Measurements from ENCODE around the gene MGMT. TPM values are rescaled to one million over a fixed set of nuclear protein-coding genes. Genes with fewer than 3 reads are reported as not detected.

MGMT gene
- total RNA-seq, 4 donors from 2014 or later, result 10.9 to 37.7 (median 16.0) TPM

DNA sequence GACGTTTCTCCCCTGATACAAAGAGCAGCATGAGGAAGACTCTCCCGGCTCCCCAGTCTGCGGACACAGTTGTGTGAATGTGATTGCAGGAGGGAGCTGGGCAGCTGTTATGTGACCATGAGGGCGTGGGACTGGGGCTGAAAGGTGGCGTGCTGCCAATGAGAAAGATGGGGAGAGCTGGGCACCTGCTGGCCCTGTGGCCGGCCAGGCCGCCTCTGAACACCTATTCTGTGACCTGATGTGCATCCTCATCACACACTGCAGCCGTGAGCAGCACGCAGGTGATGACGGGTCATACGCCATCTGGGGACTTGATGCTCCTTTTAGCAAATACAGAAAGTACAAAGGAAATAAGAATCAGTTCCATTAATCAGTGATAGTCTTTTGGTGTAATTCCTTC, 86.9 kb downstream of the MGMT start:
- no peak overlapping the region for H3K4me3 ChIP-seq
- no peaks in the 10 kb centered on the region for H3K36me3 ChIP-seq
- H3K27ac ChIP-seq, result no peak overlapping the region
- no peaks in the 10 kb centered on the region for H3K27me3 ChIP-seq
- intact Hi-C loops (cut with DNase I; ENCODE audit: low total_unique reads), result no loop called here
- DNase-seq, result no peak
- H3K4me1 ChIP-seq, result no peaks in the 10 kb centered on the region
- TF ChIP-seq, protein P1, sequence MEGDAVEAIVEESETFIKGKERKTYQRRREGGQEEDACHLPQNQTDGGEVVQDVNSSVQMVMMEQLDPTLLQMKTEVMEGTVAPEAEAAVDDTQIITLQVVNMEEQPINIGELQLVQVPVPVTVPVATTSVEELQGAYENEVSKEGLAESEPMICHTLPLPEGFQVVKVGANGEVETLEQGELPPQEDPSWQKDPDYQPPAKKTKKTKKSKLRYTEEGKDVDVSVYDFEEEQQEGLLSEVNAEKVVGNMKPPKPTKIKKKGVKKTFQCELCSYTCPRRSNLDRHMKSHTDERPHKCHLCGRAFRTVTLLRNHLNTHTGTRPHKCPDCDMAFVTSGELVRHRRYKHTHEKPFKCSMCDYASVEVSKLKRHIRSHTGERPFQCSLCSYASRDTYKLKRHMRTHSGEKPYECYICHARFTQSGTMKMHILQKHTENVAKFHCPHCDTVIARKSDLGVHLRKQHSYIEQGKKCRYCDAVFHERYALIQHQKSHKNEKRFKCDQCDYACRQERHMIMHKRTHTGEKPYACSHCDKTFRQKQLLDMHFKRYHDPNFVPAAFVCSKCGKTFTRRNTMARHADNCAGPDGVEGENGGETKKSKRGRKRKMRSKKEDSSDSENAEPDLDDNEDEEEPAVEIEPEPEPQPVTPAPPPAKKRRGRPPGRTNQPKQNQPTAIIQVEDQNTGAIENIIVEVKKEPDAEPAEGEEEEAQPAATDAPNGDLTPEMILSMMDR (IDR thresholded peaks at IDR 0.05), result no peak
- no peak for TF ChIP-seq POLR2A (IDR thresholded peaks at IDR 0.05)
- H3K9me3 ChIP-seq, result no peaks in the 10 kb centered on the region

DNA sequence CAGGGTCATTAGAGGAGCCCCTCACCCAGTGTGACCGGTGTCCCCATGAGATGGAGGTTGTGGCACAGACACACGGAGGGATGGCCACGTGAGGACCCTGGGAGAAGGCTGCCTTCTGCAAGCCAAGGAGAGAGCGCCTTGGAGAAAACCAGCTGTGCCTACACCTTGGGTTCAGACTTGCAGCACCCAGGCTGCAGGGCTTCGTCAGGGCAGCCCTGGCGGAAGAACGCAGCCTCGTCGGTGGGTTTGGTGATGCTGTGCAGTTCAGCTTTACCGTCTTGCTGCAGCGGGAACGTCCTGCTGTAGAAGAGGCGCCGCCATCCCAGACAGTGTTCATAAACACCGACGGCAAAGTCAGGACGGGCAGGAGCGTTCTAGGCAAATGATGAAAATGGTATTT, 89.3 kb downstream of the MGMT start:
- intact Hi-C loops (cut with DNase I; ENCODE audit: low total_unique reads), result no loop called here
- no peak for DNase-seq
- no peak for TF ChIP-seq POLR2A (IDR thresholded peaks at IDR 0.05)
- TF ChIP-seq, protein P1 (IDR thresholded peaks at IDR 0.05), result no peak
- no peak overlapping the region for H3K27ac ChIP-seq
- H3K4me1 ChIP-seq, result no peaks in the 10 kb centered on the region
- H3K36me3 ChIP-seq, result no peaks in the 10 kb centered on the region
- no peak overlapping the region for H3K4me3 ChIP-seq
- no peaks in the 10 kb centered on the region for H3K27me3 ChIP-seq
- H3K9me3 ChIP-seq, result no peaks in the 10 kb centered on the region

DNA sequence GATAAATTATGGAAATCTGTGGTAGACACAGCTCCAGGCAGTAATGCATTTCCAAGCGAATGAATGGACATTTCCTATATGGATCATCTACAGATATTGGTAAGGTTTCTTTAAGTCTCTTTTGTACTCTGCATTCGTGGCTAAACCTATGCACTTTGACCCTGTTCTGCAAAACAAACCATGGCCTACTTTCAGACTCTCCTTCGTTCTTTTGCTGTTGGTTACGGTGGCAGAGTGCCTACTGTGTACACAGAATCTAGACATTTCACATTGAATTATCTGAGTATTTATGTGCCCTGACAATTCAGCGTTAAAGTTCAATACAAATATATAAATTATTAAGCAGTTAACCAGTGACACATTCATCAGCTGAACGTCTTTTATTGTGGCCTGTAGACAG, 93.3 kb downstream of the MGMT start:
- H3K9me3 ChIP-seq, result no peaks in the 10 kb centered on the region
- no peaks in the 10 kb centered on the region for H3K4me1 ChIP-seq
- H3K36me3 ChIP-seq, result no peaks in the 10 kb centered on the region
- H3K27ac ChIP-seq, result no peak overlapping the region
- H3K27me3 ChIP-seq, result no peaks in the 10 kb centered on the region
- intact Hi-C loops (cut with DNase I; ENCODE audit: low total_unique reads), result no loop called here
- TF ChIP-seq, protein P1 (IDR thresholded peaks at IDR 0.05), result no peak
- no peak for TF ChIP-seq POLR2A (IDR thresholded peaks at IDR 0.05)
- no peak for DNase-seq
- H3K4me3 ChIP-seq, result no peak overlapping the region

DNA sequence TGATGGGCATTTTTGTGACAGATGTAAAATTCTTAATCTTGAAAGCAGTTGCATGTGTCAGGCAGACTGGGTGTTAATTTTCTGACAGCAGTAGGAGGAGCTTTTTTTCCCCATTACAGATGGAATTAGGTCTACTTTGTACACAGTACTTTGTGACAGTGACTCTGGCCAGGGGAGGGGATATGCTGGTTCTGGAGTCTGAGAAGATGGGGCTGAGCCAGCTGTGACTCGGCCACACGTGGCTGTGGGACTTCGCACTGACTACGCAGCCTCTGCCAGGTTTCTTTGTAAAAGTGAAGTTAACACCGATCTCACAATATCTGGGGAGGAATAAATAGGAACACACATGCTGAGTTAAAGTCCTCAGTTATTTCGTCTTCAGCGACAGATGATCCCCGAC, 95.4 kb downstream of the MGMT start:
- intact Hi-C loops (cut with DNase I; ENCODE audit: low total_unique reads), result no loop called here
- Histone ChIP-seq H3K9me3 (no peaks in the 10 kb centered on the region), H3K4me3 (no peak overlapping the region), H3K27ac (no peak overlapping the region), H3K36me3 (no peaks in the 10 kb centered on the region), H3K4me1 (no peaks in the 10 kb centered on the region), H3K27me3 (no peaks in the 10 kb centered on the region)
- TF ChIP-seq, protein P1 (IDR thresholded peaks at IDR 0.05), result no peak
- TF ChIP-seq POLR2A (IDR thresholded peaks at IDR 0.05), result no peak
- no peak for DNase-seq

DNA sequence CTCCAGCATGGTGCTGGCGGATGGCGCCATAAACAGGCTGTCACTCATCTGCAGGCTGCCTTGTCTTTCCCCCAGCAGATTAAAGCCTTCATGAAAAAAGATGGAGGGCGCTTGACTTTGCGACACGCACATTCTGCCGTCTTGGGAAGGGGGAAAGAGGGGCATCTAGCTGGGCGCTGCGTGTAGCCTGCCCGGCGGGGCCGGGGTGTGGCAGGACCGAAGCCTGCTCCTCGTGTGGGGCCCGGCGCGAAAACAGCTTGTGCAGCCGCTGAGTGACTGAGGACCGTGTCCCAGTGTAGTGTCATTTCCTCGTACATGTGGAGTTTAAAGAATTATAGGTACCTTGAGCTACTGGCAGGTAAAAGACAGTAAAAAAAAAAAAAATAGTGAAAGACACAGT, 97.9 kb downstream of the MGMT start:
- TF ChIP-seq, protein P1 (IDR thresholded peaks at IDR 0.05), result no peak
- TF ChIP-seq POLR2A (IDR thresholded peaks at IDR 0.05), result no peak
- Histone ChIP-seq H3K27ac (no peak overlapping the region), H3K36me3 (no peaks in the 10 kb centered on the region), H3K4me3 (no peak overlapping the region), H3K4me1 (no peaks in the 10 kb centered on the region), H3K9me3 (no peaks in the 10 kb centered on the region), H3K27me3 (no peaks in the 10 kb centered on the region)
- intact Hi-C loops (cut with DNase I; ENCODE audit: low total_unique reads), result no loop called here
- DNase-seq, result no peak
